Hepatocyte (in vitro differentiated cells): Measurements from ENCODE around the gene DIP2C. TPM values are rescaled to one million over a fixed set of nuclear protein-coding genes. Genes with fewer than 3 reads are reported as not detected.

Source experiments
- DNase-seq: peaks from one replicate; pipeline ENCODE4 v3.0.0-alpha.2; 2016; ENCODE audit warnings: low spot score
- H2AFZ ChIP-seq: fragments of 200-600 bp; sonication (generic); 2 replicates; pipeline ENCODE4 v1.6.0; 2016; ENCODE audit warnings: antibody characterized with exemption, mild to moderate bottlenecking
- H3K27ac ChIP-seq: fragments of 200-600 bp; sonication (generic); 2 replicates; pipeline ENCODE4 v1.5.1; 2016; ENCODE audit warnings: mild to moderate bottlenecking
- H3K27me3 ChIP-seq: fragments of 200-600 bp; sonication (generic); 2 replicates; pipeline ENCODE4 v1.6.1; 2016
- H3K36me3 ChIP-seq: fragments of 200-600 bp; sonication (generic); replicated peaks from 2 replicates; pipeline ENCODE4 v1.5.1; 2016; ENCODE audit warnings: low read depth; ENCODE audit not compliant: insufficient read depth
- H3K4me1 ChIP-seq: fragments of 200-600 bp; sonication (generic); 2 replicates; pipeline ENCODE4 v1.5.1; 2016; ENCODE audit warnings: mild to moderate bottlenecking, moderate library complexity; ENCODE audit not compliant: insufficient read depth
- H3K4me2 ChIP-seq: fragments of 200-600 bp; sonication (generic); 2 replicates; pipeline ENCODE4 v1.6.0; 2016
- H3K4me3 ChIP-seq: fragments of 200-600 bp; sonication (generic); 2 replicates; pipeline ENCODE4 v1.5.1; 2016; ENCODE audit warnings: mild to moderate bottlenecking
- H3K79me2 ChIP-seq: fragments of 200-600 bp; sonication (generic); 2 replicates; pipeline ENCODE4 v1.6.0; 2017; ENCODE audit warnings: mild to moderate bottlenecking
- H3K9me2 ChIP-seq: fragments of 200-600 bp; sonication (generic); replicated peaks from 2 replicates; pipeline ENCODE4 v1.6.0; 2017; ENCODE audit warnings: mild to moderate bottlenecking; ENCODE audit not compliant: insufficient read depth
- H3K9me3 ChIP-seq: fragments of 200-600 bp; sonication (generic); 2 replicates; pipeline ENCODE4 v1.5.1; 2016; ENCODE audit warnings: low read depth, mild to moderate bottlenecking
- H4K20me1 ChIP-seq: fragments of 200-600 bp; sonication (generic); 2 replicates; pipeline ENCODE4 v1.6.0; 2016; ENCODE audit warnings: mild to moderate bottlenecking; ENCODE audit not compliant: insufficient read depth, poor library complexity, severe bottlenecking
- CTCF ChIP-seq: fragments of 200-600 bp; sonication (generic); IDR thresholded peaks from 2 replicates; pipeline ENCODE4 v1.5.1; 2016; ENCODE audit warnings: antibody characterized with exemption, mild to moderate bottlenecking; ENCODE audit not compliant: poor library complexity
- EZH2 ChIP-seq: fragments of 200-600 bp; sonication (generic); IDR thresholded peaks from 2 replicates; pipeline ENCODE4 v1.6.1; 2016; ENCODE audit warnings: antibody characterized with exemption, mild to moderate bottlenecking, borderline replicate concordance
- EZH2phosphoT487 ChIP-seq: fragments of 200-600 bp; sonication (generic); IDR thresholded peaks from one replicate; pipeline ENCODE4 v1.6.1; 2018; ENCODE audit warnings: antibody characterized with exemption, mild to moderate bottlenecking, low read depth, moderate library complexity; ENCODE audit not compliant: unreplicated experiment, severe bottlenecking
- WGBS: methylation state at CpG from one replicate; pipeline ENCODE4 v1.1.6; 2016; ENCODE audit warnings: low lambda C conversion rate; ENCODE audit errors: missing lambda C conversion rate; 5-methylcytosine and 5-hydroxymethylcytosine counted together
- polyA plus RNA-seq: library from polyadenylated mRNA; unstranded; fragments of >200 nt; fragmentation: Nextera tagmentation; extraction: Ambion mirVana; gene quantifications from 2 replicates; pipeline ENCODE4 v1.2.1, GENCODE V29; 2016
- total RNA-seq: library from RNA; depleted of rRNA; stranded (reverse); fragments of >200 nt; gene quantifications from 2 replicates; pipeline ENCODE4 v1.2.3, GENCODE V29; 2014

The DIP2C gene
- total and polyA plus RNA-seq, 2 experiments from 2014 or later: 11.1 to 12.8 TPM

GRCh38 chr10:603745-604144 is 85.7 kb downstream of the DIP2C start:
- Histone ChIP-seq H3K27me3 (no peaks in the 10 kb centered on the region), H2AFZ (no peak overlapping the region), H3K4me3 (no peak overlapping the region), H3K27ac (no peak overlapping the region), H3K9me3 (no peaks in the 10 kb centered on the region), H3K79me2 (peaks cover 86% of the 10 kb centered on the region), H4K20me1 (peaks cover 50% of the 10 kb centered on the region), H3K4me1 (no peaks in the 10 kb centered on the region), H3K36me3 (no peaks in the 10 kb centered on the region), H3K9me2 (no peaks in the 10 kb centered on the region), H3K4me2 (no peak overlapping the region)
- TF ChIP-seq EZH2phosphoT487 (no peak), CTCF (no peak), EZH2 (no peak)
- WGBS: 90% methylated on average over 2 of the region's 6 CpGs
- DNase-seq: no peak

GRCh38 chr10:602391-603005 is 87.0 kb downstream of the DIP2C start:
- TF ChIP-seq EZH2phosphoT487 (no peak), CTCF (no peak), EZH2 (no peak)
- H4K20me1 ChIP-seq: peaks cover 52% of the 10 kb centered on the region
- H3K9me2 ChIP-seq: no peaks in the 10 kb centered on the region
- H3K79me2 ChIP-seq: peaks cover 92% of the 10 kb centered on the region
- DNase-seq: no peak
- 91% methylated on average over 18 of the region's 18 CpGs for WGBS
- no peaks in the 10 kb centered on the region for H3K36me3 ChIP-seq
- no peak overlapping the region for H3K4me2 ChIP-seq
- no peak overlapping the region for H2AFZ ChIP-seq
- H3K4me1 ChIP-seq: no peaks in the 10 kb centered on the region
- no peak overlapping the region for H3K27ac ChIP-seq
- no peaks in the 10 kb centered on the region for H3K9me3 ChIP-seq
- H3K27me3 ChIP-seq: no peaks in the 10 kb centered on the region
- no peak overlapping the region for H3K4me3 ChIP-seq

- Histone ChIP-seq H3K9me3 (no peaks in the 10 kb centered on the region), H4K20me1 (peaks cover 47% of the 10 kb centered on the region), H3K4me2 (no peak overlapping the region), H3K27ac (no peak overlapping the region), H3K79me2 (peaks cover 88% of the 10 kb centered on the region), H3K9me2 (no peaks in the 10 kb centered on the region), H3K27me3 (no peaks in the 10 kb centered on the region), H3K4me3 (no peak overlapping the region), H3K36me3 (no peaks in the 10 kb centered on the region), H2AFZ (no peak overlapping the region), H3K4me1 (no peaks in the 10 kb centered on the region)
- DNase-seq: no peak
- 85% methylated on average over 12 of the region's 12 CpGs for WGBS
- TF ChIP-seq EZH2phosphoT487 (no peak), CTCF (no peak), EZH2 (no peak)
Observed at GRCh38 chr10:601660-601963, 87.9 kb downstream of the DIP2C start.
